HG03175 (cell line): ENCODE measurements around the gene TEX22.

Experiments
- ATAC-seq: cut with Tn5 transposase; IDR thresholded peaks from one replicate; pipeline ENCODE4 v1.9.1; 2021; ENCODE audit warnings: mild to moderate bottlenecking, moderate library complexity; ENCODE audit not compliant: unreplicated experiment

The TEX22 gene

DNA sequence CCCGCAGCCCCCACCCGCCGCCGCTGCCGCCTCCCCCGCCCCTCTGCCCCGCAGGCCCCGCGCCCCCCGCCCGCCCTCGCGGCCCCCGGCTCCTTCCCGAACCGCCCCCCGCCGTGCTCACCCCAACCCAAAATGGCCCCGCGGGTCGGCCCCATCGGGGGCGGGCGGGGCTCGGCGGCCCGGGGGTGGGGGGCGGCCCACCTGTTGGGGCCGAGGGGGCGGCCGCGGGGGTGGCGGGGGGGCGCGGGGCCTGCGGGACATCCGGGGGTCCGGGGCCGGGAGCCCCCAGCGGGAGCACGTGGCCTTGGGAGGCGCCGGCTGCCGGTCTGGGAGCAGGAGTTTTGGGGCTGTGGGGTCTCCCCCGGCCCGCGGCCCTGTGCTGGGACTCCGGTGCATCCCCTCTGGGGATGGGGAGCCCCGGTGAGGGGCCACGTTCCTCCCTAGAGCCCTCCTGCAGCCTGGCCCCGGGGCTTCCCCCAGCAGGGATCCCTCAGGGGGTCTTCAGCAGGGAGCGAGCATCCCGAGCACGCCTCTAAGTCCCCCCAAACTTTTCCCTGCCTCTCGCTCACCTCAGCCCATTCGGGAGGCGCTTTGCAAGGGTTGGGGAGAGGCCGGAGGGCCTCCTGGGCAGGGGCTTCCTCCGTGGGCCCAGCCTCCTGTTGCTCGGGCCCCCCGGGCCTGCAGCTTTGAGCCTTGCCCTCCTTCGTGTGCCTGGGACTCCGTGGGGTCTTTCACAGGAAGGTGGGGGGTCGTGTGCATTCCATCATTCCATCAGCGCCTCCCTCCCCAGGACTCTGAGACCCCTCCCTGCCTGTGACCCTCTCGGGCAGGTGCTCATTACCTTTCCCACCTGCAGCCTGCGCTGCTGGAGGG, 22.0 kb downstream of the TEX22 start:
- no peak for ATAC-seq

DNA sequence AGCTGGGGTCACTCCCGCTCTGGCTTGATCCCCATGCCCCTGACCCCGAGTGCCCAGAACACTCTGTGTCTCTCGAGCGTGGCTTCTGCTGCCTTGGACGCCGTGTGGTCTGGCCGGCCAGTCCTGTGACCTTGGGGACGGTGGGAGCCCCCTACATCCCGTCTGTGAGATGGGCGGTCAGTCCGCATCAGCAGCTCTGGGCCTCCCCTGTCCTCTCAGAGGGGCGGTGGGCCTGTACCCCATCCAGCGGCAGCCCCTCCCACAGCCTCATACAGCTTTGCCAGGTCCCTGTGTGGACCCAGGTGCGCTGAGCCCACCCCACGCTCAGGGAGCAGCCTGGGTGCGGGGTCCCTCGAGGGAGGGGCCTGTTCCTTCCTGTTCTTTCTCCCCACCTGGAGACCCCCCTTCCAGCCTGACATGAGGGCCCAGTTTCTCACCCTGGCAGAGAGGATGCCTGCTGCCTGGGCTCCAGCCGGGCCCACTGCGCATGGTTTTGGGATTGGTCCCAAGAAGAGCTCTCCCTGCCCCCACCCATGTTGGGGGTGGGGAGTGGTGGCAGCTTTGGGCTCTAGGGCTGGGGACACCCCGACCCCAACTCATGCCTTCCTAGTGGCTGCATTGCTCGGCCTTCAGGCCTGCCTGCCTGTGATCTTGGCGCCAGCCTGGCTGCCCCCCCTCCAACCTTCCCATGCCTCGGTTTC, 22.8 kb downstream of the TEX22 start:
- ATAC-seq, result no peak

DNA sequence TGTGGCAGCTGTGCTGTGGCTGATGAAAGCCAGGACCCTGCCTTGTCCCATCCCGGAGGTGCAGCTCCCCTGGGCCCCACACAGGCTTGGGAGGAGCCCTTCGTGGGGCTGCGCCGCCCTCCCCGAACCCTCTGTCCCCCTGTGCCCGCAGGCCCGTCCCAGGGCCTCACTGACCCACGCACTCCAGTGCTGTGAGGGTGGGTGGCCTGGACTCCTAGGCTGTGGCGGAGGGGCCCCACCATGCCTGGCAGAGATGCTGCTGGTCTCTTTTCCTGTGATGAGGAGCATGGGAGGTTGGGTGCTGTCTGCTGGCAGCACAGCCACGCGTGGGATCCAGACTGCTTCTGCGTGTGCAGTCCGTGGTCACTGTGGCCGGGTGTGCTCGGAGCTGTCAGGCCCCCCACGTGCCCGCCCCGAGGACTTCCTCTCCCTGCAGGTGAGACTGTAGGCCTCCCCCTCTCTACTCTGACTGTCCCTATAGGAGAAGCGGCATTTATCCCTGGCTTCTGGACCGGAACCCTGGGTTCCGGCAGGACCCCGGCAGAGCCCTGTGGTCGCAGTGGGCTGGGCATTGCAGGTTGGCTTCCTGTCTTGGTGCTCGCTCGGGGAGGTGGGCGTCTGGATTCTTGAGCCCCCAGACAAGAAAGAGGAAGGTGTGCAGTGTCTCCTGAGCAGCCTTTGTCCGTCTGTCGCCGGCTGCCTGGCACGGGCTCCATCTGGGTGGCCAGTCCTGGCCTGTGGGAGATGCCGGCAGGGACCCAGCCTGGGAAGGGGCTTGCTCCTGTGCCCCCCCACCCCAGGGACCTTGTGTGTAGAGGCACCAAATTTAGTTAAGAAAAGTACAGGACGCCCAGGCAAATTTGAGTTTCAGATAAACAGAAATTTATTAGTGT, 23.6 kb downstream of the TEX22 start:
- ATAC-seq, result no peak

DNA sequence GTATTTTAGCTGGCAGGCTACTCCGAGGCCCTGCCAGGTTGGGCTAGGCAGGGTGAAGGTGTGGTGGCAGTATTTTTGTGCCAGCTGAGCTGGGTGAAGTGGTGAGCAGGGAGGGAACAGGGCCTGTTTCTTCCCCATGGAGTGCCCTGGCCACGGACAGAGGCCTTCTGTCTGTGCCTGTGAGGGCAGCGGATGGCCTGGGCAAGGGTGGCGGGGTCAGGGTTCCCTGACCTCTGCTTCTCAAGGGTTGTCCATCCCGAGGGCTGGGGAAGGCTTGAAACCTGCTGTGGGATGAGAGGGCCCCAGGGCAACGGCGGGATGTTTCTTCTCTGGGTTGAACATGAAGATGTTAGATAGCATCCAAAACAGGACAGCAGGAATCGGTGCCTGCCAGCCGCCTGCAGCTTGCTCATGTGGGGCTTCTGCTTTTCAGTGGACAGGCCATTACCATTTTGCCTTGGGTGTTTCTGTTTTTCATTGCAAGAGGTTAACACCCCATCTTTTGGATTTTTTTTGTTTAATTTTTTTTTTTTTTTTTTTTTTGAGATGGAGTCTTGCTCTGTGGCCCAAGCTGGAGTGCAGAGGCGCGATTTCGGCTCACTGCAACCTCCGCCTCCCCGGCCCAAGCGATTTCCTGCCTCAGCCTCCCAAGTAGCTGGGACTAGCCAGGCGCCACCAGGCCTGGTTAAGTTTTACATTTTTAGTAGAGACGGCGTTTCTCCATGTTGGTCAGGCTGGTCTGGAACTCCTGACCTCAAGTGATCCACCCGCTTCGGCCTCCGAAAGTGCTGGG, 24.6 kb downstream of the TEX22 start:
- ATAC-seq, result no peak

DNA sequence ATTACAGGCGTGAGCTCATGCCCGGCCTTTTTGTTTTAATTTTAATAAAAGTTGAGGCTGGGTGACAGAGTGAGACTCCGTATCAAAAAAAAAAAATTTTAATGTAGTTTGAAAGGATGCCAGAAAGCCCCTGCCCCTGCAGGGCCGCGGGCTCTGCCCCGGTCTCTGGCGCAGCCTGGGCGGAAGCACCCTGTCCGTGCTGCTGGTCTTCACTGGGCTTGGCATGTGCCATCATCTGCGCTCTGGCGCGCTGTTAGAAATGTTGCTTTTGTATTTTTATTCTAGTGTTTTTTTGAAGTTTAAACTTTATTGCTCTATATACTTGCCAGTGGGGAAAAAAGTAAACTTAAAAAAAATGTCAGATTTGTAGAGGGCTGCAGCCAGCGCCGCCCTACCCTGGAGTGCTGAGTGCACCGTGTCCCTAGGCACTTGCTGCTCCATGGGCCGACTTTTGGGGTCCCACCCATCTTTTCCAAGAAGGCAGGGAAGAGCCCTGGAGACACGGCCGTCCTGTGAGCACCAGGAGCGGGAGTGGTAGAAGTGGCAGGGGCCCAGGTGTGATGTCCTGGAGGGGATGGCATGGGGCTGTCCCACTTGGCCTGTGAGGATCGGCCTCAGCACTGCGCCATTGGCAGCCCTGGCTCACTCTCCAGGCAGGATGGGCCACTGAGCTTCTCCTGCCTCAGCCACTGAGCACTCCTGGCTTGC, 25.3 kb downstream of the TEX22 start:
- ATAC-seq, result no peak

DNA sequence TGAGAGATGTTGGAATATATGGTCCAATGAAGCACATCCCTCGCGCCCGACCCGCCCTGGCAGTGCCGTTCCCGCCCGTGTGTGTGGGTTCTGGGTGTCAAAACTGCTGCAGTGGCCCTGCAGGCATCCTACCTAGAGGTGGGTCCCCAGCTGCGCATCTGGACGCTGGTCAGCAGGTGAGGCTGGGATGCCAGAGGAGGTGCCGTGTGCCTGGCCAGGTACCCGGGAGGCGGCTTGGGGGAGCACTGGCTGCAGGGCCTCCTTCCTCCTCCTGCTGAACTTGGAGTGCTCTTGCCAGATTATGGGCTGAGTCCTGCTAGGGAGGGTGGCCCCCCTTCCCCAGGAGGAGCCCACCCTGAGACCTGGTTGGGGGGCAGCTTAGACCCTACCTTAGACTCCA, 26.5 kb downstream of the TEX22 start:
- ATAC-seq, result no peak

DNA sequence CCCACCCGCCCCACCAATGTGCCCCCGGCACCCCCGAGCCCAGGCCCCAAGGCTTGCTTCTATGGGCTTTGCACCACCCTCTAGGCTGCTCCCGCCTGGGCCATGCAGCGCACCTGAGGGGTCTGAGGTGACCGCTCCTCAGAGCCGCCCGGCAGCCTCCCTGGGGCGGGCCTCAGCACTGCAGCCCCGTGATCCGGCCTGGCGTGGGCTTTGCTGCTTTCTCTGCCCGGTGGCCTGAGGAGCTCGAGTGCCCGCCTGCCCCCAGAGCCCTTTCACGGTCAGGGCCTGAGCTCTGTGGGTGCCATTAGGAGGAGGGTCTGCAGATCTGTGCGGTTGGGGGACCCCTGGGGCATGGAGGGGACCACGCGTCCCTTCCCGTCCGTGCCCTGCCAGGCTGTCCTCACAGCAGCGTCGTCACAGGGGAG, 27.5 kb downstream of the TEX22 start:
- no peak for ATAC-seq

DNA sequence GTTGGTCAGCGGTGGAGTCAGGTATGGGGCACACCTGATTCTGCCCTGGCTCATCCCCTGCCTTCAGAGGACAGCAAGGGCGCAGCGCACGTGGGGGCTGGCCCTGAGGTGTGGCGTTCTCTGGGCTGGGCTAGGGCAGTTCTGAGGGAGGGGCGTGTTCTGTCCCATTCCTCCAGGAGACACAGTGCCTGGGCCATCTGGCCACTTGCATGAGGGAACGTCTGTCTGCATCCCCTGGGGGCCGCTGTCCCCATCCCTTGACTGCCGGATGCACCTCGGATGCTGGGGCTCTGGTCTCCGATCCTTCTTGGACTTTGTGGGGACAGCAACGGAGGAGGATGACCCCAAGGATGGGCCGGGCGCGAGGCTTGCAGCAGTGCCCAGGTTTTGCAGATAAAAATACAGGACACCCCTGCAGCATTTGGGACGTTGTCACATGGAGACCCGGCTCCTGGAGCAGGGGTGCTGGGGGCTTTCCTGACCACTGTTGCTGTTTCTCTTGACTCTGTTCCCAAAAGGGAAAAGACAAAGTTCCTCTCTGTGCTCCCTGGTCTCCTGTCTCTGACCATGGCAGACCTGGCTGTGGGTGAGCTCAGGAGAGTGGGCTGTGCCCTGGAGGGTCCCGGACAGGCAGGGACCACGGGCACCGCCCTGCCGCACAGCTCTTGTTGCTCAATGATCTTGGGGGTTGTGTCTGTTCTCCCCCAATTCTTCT, 28.2 kb downstream of the TEX22 start:
- no peak for ATAC-seq

DNA sequence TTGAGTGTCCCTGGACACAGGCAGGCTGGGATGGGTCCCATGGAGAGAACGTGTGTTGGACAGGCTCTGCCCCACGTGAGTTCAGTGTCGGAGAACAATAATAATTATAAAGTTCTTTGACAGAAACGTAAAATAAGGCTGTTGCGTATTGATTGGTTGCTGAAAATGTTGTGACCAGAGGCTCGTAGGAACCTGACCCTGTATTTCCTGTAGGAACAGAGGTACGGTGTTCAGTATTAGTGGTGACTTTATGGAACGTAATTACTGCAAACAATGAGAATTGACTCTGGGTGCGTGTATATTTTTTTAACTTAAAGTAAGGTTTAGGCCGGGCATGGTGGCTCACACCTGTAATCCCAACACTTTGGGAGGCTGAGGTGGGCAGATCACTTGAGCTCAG, 29.1 kb downstream of the TEX22 start:
- no peak for ATAC-seq

DNA sequence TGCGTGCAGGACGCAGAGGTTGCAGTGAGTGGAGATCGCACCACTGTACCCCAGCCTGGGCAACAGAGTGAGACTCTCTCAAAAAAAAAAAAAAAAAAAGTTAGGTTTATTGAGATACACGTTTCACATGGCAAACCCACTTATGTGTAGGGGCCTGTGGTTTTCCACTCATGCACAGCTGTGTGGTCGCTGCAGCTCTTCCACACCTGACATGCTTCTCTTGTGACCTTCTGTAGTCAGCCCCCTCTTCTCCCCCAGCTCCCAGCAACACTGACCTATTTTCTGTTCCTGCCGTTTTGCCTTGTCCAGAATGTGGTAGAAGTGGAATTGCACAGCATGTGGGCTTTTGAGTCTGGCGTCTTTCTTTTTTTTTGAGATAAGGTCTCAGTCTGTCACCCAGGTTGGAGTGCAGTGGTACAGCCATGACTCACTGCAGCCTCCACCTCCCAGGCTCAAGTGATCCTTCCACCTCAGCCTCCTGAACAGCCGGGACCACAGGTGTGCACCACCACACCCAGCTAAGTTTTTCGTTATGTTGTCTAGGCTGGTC, 29.7 kb downstream of the TEX22 start:
- no peak for ATAC-seq

DNA sequence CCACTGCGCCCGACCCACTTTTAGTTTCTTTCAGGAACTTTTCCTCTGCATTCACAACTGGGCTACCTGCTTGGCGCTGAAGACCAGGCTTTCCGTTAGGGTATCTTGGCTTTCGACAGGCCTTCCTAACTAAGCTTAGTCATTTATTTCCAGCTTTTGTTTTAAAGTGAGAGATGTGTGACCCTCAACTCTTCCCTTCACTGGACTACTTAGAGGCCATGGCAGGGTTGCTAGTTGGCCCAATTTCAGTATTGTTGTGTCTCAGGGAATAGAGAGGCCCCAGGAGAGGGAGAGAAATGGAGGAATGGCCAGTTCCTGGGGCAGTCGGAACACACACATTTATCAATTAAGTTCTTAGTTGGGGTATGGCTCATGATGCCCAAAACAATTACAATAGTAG, 31.7 kb downstream of the TEX22 start:
- ATAC-seq, result no peak

DNA sequence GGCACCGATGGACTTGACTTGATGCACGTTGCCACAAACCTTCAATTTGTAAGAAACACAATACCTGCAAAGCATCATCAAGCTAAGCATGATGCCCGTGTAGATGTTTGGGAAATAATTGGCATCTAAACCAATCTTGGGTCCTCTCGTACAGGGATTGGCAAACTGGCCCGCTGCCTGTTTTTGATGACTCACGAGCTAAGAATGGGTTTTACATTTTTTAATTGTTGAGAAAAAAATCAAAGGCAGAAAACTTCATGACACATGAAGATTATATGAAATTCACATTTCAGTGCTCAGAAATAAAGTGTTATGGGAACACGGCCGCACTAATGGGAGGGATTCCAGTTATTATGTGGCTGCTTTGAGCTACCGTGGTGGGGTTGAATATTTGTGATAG, 32.2 kb downstream of the TEX22 start:
- no peak for ATAC-seq

DNA sequence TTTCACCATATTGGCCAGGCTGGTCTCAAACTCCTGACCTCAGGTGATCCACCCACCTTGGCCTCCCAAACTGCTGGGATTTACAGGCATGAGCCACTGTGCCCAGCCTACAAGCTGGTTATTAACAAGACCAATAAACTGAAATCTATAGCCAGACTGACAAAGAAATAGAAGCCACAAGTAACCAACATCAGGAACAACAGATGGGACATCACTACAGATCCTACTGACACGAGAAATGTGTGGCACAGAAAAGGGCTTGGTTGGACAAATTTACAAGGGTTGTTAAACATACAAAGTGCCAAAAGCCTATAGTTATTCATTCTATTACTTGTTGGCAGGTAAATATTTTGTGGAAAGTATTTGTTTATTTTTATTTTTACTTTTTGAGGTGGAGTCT, 32.9 kb downstream of the TEX22 start:
- no peak for ATAC-seq

DNA sequence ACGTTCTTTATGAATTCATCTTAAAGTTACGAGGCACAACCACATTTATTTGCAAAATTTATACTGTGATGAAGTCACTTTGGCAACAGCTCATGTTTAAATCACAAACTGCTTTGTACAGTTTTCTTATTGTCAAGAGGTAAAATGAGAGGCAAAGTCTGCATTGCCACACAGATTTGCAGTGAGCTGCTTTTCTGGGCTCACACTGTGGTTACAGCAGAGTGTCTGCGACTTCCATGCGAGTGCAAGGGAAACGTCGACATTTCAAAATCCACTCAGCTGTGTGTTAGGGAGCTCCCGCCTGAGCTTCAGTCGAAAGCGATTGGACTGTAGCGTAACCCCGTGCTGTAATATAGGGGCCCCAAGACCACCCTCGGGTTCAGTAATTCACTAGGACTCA, 34.3 kb downstream of the TEX22 start:
- no peak for ATAC-seq

DNA sequence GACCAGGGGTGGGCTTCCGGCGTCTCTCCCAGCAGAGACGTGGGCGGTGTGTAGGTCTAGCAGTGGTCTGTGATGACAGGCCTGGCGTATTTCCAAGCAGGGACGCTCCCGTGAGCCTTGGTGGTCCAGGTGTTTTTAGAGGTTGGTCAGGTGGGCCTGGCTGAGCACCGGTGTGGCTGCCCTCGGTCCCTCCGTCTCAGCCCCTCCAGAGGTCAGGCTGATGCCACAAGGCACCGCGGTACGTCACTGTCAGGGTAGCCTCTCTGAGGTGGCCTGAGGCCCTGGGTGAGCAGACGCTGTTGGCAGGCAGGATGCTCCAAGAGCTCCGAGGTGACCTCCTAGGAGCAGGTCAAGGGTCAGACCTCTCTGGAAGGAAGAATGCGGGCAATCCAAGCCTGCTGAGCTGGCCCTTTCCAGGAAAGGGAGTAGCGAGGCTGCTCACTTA, 34.8 kb downstream of the TEX22 start:
- no peak for ATAC-seq

DNA sequence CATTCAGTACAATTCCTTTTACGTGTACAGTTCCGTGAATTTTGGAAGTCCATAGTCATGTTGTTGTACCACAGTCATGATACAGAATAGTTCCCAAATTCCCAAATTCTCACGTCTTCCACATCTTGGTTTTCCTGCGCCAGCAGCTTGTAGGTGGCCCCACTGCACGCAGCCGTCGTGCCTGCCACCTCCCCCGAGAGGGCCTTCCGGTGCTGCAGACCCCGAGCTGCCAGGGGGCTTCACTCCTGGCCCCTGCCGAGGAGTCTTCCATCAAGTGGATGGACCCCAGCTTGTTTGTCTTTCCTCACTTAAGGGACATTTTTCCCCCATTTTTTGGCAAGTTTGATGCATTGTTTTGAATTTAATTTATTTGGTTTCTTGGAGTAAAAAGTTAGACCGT, 38.1 kb downstream of the TEX22 start:
- no peak for ATAC-seq

DNA sequence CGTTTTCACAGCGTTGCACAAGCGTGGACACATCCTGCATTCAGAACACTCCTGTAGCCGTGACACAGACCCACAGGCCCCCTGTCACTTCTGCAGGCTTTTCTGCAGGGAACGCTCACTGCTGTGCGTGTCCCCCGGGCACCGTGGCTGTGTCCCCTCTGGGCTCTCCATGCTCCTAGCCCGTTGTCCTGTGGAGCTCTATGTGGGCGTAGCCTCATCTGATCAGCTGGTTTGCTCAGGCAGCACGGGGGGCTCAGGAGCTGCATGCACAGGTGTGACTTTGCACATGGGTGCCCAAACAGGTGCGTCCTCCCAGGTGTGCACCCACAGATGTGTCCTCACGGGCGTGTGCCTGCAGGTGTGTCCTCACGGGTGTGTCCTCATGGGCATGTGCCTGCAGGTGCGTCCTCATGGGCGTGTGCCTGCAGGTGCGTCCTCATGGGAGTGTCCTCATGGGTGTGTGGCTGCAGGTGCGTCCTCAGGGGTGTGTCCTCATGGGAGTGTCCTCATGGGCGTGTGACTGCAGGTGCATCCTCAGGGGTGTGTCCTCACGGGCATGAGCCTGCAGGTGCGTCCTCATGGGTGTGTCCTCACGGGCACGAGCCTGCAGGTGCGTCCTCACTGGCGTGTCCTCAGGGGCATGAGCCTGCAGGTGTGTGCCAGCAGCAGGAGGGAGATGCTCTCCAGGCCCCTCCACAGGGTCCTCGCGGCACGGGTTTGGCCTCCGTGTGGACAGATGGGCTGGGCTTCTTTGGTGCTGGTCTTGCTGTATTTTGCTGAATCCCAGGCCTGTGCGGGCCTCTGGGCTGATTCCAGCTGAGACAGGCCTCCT, 38.8 kb downstream of the TEX22 start:
- no peak for ATAC-seq
